Neural progenitor cell (in vitro differentiated cells): Measurements from ENCODE around the gene CLTCL1.

Source experiments
- EZH2 ChIP-seq: fragments of 200-600 bp; sonication (generic); IDR thresholded peaks from 2 replicates; pipeline ENCODE4 v1.6.1; 2017; ENCODE audit warnings: antibody characterized with exemption, mild to moderate bottlenecking, moderate library complexity
- TF ChIP-seq, protein P1 (sequence below): fragments of 200-600 bp; sonication (generic); IDR thresholded peaks from 2 replicates; pipeline ENCODE4 v1.5.1; 2017; ENCODE audit warnings: antibody characterized with exemption, mild to moderate bottlenecking

- TF ChIP-seq, protein P1, sequence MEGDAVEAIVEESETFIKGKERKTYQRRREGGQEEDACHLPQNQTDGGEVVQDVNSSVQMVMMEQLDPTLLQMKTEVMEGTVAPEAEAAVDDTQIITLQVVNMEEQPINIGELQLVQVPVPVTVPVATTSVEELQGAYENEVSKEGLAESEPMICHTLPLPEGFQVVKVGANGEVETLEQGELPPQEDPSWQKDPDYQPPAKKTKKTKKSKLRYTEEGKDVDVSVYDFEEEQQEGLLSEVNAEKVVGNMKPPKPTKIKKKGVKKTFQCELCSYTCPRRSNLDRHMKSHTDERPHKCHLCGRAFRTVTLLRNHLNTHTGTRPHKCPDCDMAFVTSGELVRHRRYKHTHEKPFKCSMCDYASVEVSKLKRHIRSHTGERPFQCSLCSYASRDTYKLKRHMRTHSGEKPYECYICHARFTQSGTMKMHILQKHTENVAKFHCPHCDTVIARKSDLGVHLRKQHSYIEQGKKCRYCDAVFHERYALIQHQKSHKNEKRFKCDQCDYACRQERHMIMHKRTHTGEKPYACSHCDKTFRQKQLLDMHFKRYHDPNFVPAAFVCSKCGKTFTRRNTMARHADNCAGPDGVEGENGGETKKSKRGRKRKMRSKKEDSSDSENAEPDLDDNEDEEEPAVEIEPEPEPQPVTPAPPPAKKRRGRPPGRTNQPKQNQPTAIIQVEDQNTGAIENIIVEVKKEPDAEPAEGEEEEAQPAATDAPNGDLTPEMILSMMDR: no peak
- no peak for TF ChIP-seq EZH2
Measured at GRCh38 chr22:19177164-19178064, 114.1 kb downstream of the CLTCL1 start.
